ENCODE results near the gene VWC2L. TPM values are rescaled to one million over a fixed set of nuclear protein-coding genes. Genes with fewer than 3 reads are reported as not detected.

The VWC2L gene
- total RNA-seq, 1 experiment from 2014 or later, result not detected

DNA sequence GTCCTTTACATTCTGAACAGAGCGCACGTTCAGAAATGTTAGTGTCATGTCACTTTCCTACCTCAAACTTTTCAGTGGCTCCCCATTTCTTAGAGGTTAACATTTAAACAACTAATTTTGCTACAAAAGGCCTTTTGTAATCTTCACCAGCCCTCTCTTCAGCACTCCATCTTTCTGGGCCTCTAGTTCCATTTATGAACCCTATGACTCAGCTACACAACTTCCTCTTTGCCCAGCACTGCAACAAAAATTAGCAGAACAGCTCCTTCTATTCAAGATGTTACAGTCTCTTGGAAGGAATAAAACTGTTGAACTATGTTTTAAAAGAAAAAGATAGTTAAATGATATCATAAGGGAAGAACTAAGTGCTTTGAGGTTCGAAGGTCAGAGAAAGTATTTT lies 139.9 kb downstream of the VWC2L start:
- Mint-ChIP-seq H3K4me1 (ENCODE audit: low read depth, unreplicated experiment) (no peaks in the 10 kb centered on the region), H3K27me3 (ENCODE audit: insufficient read depth, unreplicated experiment) (peaks cover 3% of the 10 kb centered on the region), H3K36me3 (ENCODE audit: insufficient read depth, unreplicated experiment) (no peaks in the 10 kb centered on the region), H3K4me3 (ENCODE audit: unreplicated experiment) (no peak overlapping the region), H3K9me3 (ENCODE audit: unreplicated experiment) (no peaks in the 10 kb centered on the region), H3K27ac (ENCODE audit: unreplicated experiment) (no peak overlapping the region)
- intact Hi-C loops (cut with micrococcal nuclease; ENCODE audit: unreplicated experiment), result no loop called here
- TF ChIP-seq, protein P1, sequence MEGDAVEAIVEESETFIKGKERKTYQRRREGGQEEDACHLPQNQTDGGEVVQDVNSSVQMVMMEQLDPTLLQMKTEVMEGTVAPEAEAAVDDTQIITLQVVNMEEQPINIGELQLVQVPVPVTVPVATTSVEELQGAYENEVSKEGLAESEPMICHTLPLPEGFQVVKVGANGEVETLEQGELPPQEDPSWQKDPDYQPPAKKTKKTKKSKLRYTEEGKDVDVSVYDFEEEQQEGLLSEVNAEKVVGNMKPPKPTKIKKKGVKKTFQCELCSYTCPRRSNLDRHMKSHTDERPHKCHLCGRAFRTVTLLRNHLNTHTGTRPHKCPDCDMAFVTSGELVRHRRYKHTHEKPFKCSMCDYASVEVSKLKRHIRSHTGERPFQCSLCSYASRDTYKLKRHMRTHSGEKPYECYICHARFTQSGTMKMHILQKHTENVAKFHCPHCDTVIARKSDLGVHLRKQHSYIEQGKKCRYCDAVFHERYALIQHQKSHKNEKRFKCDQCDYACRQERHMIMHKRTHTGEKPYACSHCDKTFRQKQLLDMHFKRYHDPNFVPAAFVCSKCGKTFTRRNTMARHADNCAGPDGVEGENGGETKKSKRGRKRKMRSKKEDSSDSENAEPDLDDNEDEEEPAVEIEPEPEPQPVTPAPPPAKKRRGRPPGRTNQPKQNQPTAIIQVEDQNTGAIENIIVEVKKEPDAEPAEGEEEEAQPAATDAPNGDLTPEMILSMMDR (IDR thresholded peaks at IDR 0.05; ENCODE audit: insufficient read depth in 1 of 2, low read depth in 1 of 2, low read length in 1 of 2, severe bottlenecking in 1 of 2, unreplicated experiment in 1 of 2), result no peak
- H3K4me3 ChIP-seq (ENCODE audit: low read depth, low read length), result no peak overlapping the region
- H3K9me3 ChIP-seq, result no peaks in the 10 kb centered on the region
- BruUV-seq (replicated peaks), result no TSS peak
- H3K4me1 ChIP-seq, result no peaks in the 10 kb centered on the region
- H3K36me3 ChIP-seq (ENCODE audit: control insufficient read depth, insufficient read depth, low read length), result no peaks in the 10 kb centered on the region
- DNase-seq, result no peak
- ChIA-PET CTCF (no interaction called here), POLR2A (no interaction called here)
- no peaks in the 10 kb centered on the region for H3K27me3 ChIP-seq (replicated peaks; ENCODE audit: control insufficient read depth, insufficient read depth, low read length)

DNA sequence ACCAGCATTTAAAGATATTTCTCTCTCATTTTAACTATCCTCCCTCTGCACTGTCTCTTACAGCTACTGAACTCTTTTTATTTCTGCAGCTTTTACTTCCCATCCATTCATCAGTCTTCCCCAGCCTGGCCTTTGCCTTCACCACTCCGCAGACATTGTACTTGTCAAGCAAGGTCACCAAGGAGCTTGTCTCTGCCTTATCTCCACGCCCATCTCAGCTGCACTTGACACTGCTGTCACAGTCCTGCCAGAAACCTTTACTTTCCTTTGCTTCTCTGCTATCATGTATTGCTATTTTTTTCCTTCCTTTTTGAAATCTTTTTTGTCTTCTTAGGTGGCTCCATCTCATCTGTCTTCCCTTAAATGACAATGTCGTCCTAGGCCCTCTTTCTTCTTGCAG lies 147.0 kb downstream of the VWC2L start:
- Mint-ChIP-seq H3K4me3 (ENCODE audit: unreplicated experiment) (no peak overlapping the region), H3K9me3 (ENCODE audit: unreplicated experiment) (no peaks in the 10 kb centered on the region), H3K27me3 (ENCODE audit: insufficient read depth, unreplicated experiment) (peaks cover 8% of the 10 kb centered on the region), H3K36me3 (ENCODE audit: insufficient read depth, unreplicated experiment) (no peaks in the 10 kb centered on the region), H3K4me1 (ENCODE audit: low read depth, unreplicated experiment) (no peaks in the 10 kb centered on the region), H3K27ac (ENCODE audit: unreplicated experiment) (no peak overlapping the region)
- intact Hi-C loops (cut with micrococcal nuclease; ENCODE audit: unreplicated experiment), result no loop called here
- H3K4me1 ChIP-seq, result no peaks in the 10 kb centered on the region
- ChIA-PET POLR2A (no interaction called here), CTCF (no interaction called here)
- no peaks in the 10 kb centered on the region for H3K36me3 ChIP-seq (ENCODE audit: control insufficient read depth, insufficient read depth, low read length)
- no peak for DNase-seq
- no TSS peak for BruUV-seq (replicated peaks)
- H3K9me3 ChIP-seq, result no peaks in the 10 kb centered on the region
- H3K4me3 ChIP-seq (ENCODE audit: low read depth, low read length), result no peak overlapping the region
- H3K27me3 ChIP-seq (replicated peaks; ENCODE audit: control insufficient read depth, insufficient read depth, low read length), result no peaks in the 10 kb centered on the region
- TF ChIP-seq, protein P1 (IDR thresholded peaks at IDR 0.05; ENCODE audit: insufficient read depth in 1 of 2, low read depth in 1 of 2, low read length in 1 of 2, severe bottlenecking in 1 of 2, unreplicated experiment in 1 of 2), result no peak

DNA sequence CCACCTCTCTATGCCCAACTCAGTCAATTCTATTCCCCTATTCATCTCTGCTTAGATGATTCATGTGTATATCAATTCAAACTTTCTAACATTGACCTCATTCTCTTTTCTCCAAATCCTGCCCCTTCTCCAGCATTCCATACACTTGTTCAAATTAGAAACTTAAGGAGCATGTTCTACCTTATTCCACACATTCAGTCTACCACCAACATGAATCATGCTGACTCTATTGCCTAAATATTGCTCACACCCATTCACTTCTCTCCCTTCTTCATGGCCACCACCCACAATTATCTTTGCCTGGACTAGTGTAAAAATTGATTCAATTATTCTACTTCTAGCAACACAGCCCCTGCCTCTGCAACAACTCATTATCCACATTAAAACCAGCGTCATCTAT lies 147.5 kb downstream of the VWC2L start:
- no TSS peak for BruUV-seq (replicated peaks)
- intact Hi-C loops (cut with micrococcal nuclease; ENCODE audit: unreplicated experiment), result no loop called here
- TF ChIP-seq, protein P1 (IDR thresholded peaks at IDR 0.05; ENCODE audit: insufficient read depth in 1 of 2, low read depth in 1 of 2, low read length in 1 of 2, severe bottlenecking in 1 of 2, unreplicated experiment in 1 of 2), result no peak
- no peaks in the 10 kb centered on the region for H3K9me3 ChIP-seq
- DNase-seq, result no peak
- no peaks in the 10 kb centered on the region for H3K36me3 ChIP-seq (ENCODE audit: control insufficient read depth, insufficient read depth, low read length)
- POLR2A ChIA-PET, result no interaction called here
- Mint-ChIP-seq H3K27me3 (ENCODE audit: insufficient read depth, unreplicated experiment) (peaks cover 8% of the 10 kb centered on the region), H3K4me1 (ENCODE audit: low read depth, unreplicated experiment) (no peaks in the 10 kb centered on the region), H3K36me3 (ENCODE audit: insufficient read depth, unreplicated experiment) (no peaks in the 10 kb centered on the region), H3K9me3 (ENCODE audit: unreplicated experiment) (no peaks in the 10 kb centered on the region), H3K4me3 (ENCODE audit: unreplicated experiment) (no peak overlapping the region), H3K27ac (ENCODE audit: unreplicated experiment) (no peak overlapping the region)
- no peaks in the 10 kb centered on the region for H3K4me1 ChIP-seq
- no peaks in the 10 kb centered on the region for H3K27me3 ChIP-seq (replicated peaks; ENCODE audit: control insufficient read depth, insufficient read depth, low read length)
- H3K4me3 ChIP-seq (ENCODE audit: low read depth, low read length), result no peak overlapping the region
- CTCF ChIA-PET, result no interaction called here
